K562 (cell line): Measurements from ENCODE around the gene LDB2. TPM values are rescaled to one million over a fixed set of nuclear protein-coding genes. Genes with fewer than 3 reads are reported as not detected.

Experiments used
- ATAC-seq: fragments of 200-7000 bp; cut with Tn5 transposase; 3 replicates; pipeline ENCODE4 v1.9.1; 2020; ENCODE audit warnings: moderate library complexity
- BruUV-seq: library from RNA; stranded (reverse); fragments of 400-500 nt; replicated peaks from 2 replicates; lab custom pipeline; 2021; lab: Mats Ljungman, UMichigan
- CTCF ChIA-PET: fragments of 300-600 bp; formaldehyde crosslinking; extraction: SDS; loops from one replicate; lab custom pipeline; 2021; ENCODE audit warnings: low intra/inter-chr PET ratio; lab: Yijun Ruan, JAX
- POLR2A ChIA-PET: fragments of 300-600, 350-650 bp; sonication (Branson Sonifier 250); formaldehyde crosslinking; extraction: SDS; loops from one replicate; lab custom pipeline; 2021; ENCODE audit warnings: antibody characterized with exemption, inconsistent platforms; lab: Yijun Ruan, JAX
- DNase-seq, 4 experiments: peaks; one replicate each; pipeline versions ENCODE4 v3.0.0 to v3.0.0-alpha.2; 2011 to 2018; ENCODE audit warnings: low spot score in 3 of 4, mixed read lengths in 3 of 4; ENCODE audit errors: extremely low read depth in 1 of 4
- FAIRE-seq: peaks from 2 replicates; lab custom pipeline; 2011; peaks lifted over from hg19 to GRCh38; lab: Jason Lieb, UNC
- H2AFZ ChIP-seq: 2 replicates; pipeline ENCODE4 v1.6.0; 2011; ENCODE audit warnings: low read depth, low read length, control low read depth, inconsistent platforms
- H3K27ac ChIP-seq: fragments of 200-600 bp; 3 replicates; pipeline ENCODE4 v1.8.0; 2011; ENCODE audit warnings: low read depth, mild to moderate bottlenecking, control low read depth, inconsistent platforms, low read length, moderate library complexity, mixed read lengths; ENCODE audit errors: extremely low read depth
- H3K27me3 ChIP-seq, 2 experiments: fragments of 300-600 bp in 1 of 2; 2 replicates in 1 of 2; 3 replicates in 1 of 2; pipeline versions ENCODE4 v1.6.0 to v1.8.0; 2011; ENCODE audit warnings: inconsistent platforms in 2 of 2, low read length in 2 of 2, mild to moderate bottlenecking in 1 of 2, mixed read lengths in 1 of 2, moderate library complexity in 1 of 2; ENCODE audit not compliant: control insufficient read depth in 2 of 2, insufficient read depth in 2 of 2
- H3K36me3 ChIP-seq: fragments of 300-600 bp; 3 replicates; pipeline ENCODE4 v1.8.0; 2011; ENCODE audit warnings: mild to moderate bottlenecking, low read length, inconsistent platforms; ENCODE audit not compliant: control insufficient read depth, insufficient read depth
- H3K4me1 ChIP-seq, 2 experiments: fragments of 200-600 bp in 1 of 2; replicated peaks in 1 of 2; 2 replicates in 1 of 2; 3 replicates in 1 of 2; pipeline versions ENCODE4 v1.5.1 to v1.8.0; 2011; ENCODE audit warnings: inconsistent platforms in 2 of 2, low read length in 2 of 2, mild to moderate bottlenecking in 1 of 2, mixed read lengths in 1 of 2, moderate library complexity in 1 of 2; ENCODE audit not compliant: control insufficient read depth in 2 of 2, insufficient read depth in 2 of 2
- H3K4me2 ChIP-seq: 2 replicates; pipeline ENCODE4 v1.6.1; 2011; ENCODE audit warnings: low read length, control low read depth, inconsistent platforms, mixed read lengths; ENCODE audit not compliant: insufficient read depth
- H3K4me3 ChIP-seq: fragments of 200-600 bp; sonication (generic), shearing (Covaris generic); 2 replicates; pipeline ENCODE4 v1.5.1; 2016; ENCODE audit warnings: control low read depth, inconsistent platforms
- H3K79me2 ChIP-seq: fragments of 200-600 bp; 3 replicates; pipeline ENCODE4 v1.8.0; 2011; ENCODE audit warnings: low read length, inconsistent platforms; ENCODE audit not compliant: control insufficient read depth, insufficient read depth
- H3K9ac ChIP-seq, 2 experiments: 2 replicates each; pipeline versions ENCODE4 v1.6.0 to v1.6.1; 2011; ENCODE audit warnings: low read depth in 2 of 2, low read length in 2 of 2, control low read depth in 1 of 2, inconsistent platforms in 1 of 2, mild to moderate bottlenecking in 1 of 2, mixed read lengths in 1 of 2; ENCODE audit not compliant: insufficient read depth in 1 of 2
- H3K9me1 ChIP-seq: one replicate; pipeline ENCODE4 v1.6.0; 2011; ENCODE audit warnings: inconsistent platforms, mild to moderate bottlenecking, low read length, moderate library complexity; ENCODE audit not compliant: control insufficient read depth, insufficient read depth
- H3K9me3 ChIP-seq: replicated peaks from 2 replicates; pipeline ENCODE4 v1.5.1; 2011; ENCODE audit warnings: low read depth, low read length, inconsistent platforms; ENCODE audit not compliant: control insufficient read depth, insufficient read depth
- H4K20me1 ChIP-seq: replicated peaks from 2 replicates; pipeline ENCODE4 v1.6.1; 2011; ENCODE audit warnings: low read length, inconsistent platforms, mixed read lengths; ENCODE audit not compliant: control insufficient read depth, insufficient read depth
- CCNT2 ChIP-seq: IDR thresholded peaks from 2 replicates; pipeline ENCODE4 v1.6.1; 2011; ENCODE audit warnings: borderline replicate concordance, low read depth, mild to moderate bottlenecking, moderate library complexity, mixed read lengths, low read length; ENCODE audit not compliant: insufficient read length; ENCODE audit errors: extremely low read depth
- EGR1 ChIP-seq: fragments of 450-650 bp; conservative IDR thresholded peaks from 2 replicates; pipeline ENCODE4 v1.6.1; 2017; ENCODE audit warnings: mild to moderate bottlenecking
- ELK3 ChIP-seq: fragments of 450-650 bp; formaldehyde crosslinking; IDR thresholded peaks from 2 replicates; pipeline ENCODE4 v1.4.0; 2020; ENCODE audit warnings: mild to moderate bottlenecking
- ID3 ChIP-seq, 2 experiments: fragments of 250-450 bp in 1 of 2; fragments of 450-650 bp in 1 of 2; sonication (Bioruptor Pico) in 1 of 2; IDR thresholded peaks; 2 replicates each; pipeline versions ENCODE4 v1.6.1 to v1.8.0; 2016 to 2021; ENCODE audit warnings: mild to moderate bottlenecking in 2 of 2, moderate library complexity in 2 of 2, missing compliant biosample characterization in 1 of 2, missing genetic modification characterization in 1 of 2
- NR3C1 ChIP-seq: sonication (generic); formaldehyde crosslinking; IDR thresholded peaks from 2 replicates; pipeline ENCODE4 v1.8.1; 2022; ENCODE audit warnings: missing genetic modification reagents
- SPI1 ChIP-seq: IDR thresholded peaks from 2 replicates; pipeline ENCODE4 v1.6.1; 2011; ENCODE audit warnings: low read depth, low read length, control low read depth, borderline replicate concordance
- THRB ChIP-seq: fragments of 450-650 bp; formaldehyde crosslinking; conservative IDR thresholded peaks from 2 replicates; pipeline ENCODE4 v1.4.0; 2022; ENCODE audit warnings: mild to moderate bottlenecking, missing genetic modification characterization
- ZFP30 ChIP-seq: fragments of 250-450 bp; sonication (Bioruptor Pico); IDR thresholded peaks from 2 replicates; pipeline ENCODE4 v1.8.0; 2022; ENCODE audit warnings: moderate library complexity, mild to moderate bottlenecking, inconsistent platforms, borderline replicate concordance
- ZNF354B ChIP-seq: fragments of 250-450 bp; sonication (Bioruptor Pico); IDR thresholded peaks from 2 replicates; pipeline ENCODE4 v1.4.0; 2020
- WGBS: fragments of 100-300 bp; shearing (Covaris generic); methylation state at CpG from one replicate; pipeline ENCODE4 v1.1.6; 2016; ENCODE audit warnings: low coverage, mixed read lengths; ENCODE audit not compliant: insufficient coverage; ENCODE audit errors: missing lambda C conversion rate; 5-methylcytosine and 5-hydroxymethylcytosine counted together
- in situ Hi-C: fragments of 300-500 bp; cut with MboI; formaldehyde crosslinking; loops from 4 replicates; pipeline ENCODE4 v1.15.0; 2018; ENCODE audit warnings: inconsistent platforms, mixed read lengths
- intact Hi-C: fragments of 100-400 bp; cut with micrococcal nuclease; formaldehyde crosslinking; loops from 2 replicates; pipeline ENCODE4 v1.14.2; 2022
- polyA plus RNA-seq, 8 experiments: library from polyadenylated mRNA; depleted of rRNA in 4 of 8; stranded (reverse) in 5 of 8; unstranded in 3 of 8; fragments of >200 nt; fragmentation: Nextera tagmentation in 2 of 8; fragmentation: Illumina TruSeq in 1 of 8; extraction: Ambion mirVana in 2 of 8; extraction: Trizol in 1 of 8; gene quantifications; 2 replicates each; pipeline versions ENCODE4 v1.2.1 to v1.2.3, GENCODE V29; 2011 to 2014; ENCODE audit warnings: inconsistent platforms in 1 of 8, missing spikeins in 1 of 8
- total RNA-seq, 7 experiments: library from RNA; depleted of rRNA in 6 of 7; stranded (reverse); fragments of >200 nt in 6 of 7; fragmentation: Illumina TruSeq in 2 of 7; extraction: Trizol in 2 of 7; gene quantifications; 2 replicates each; pipeline versions ENCODE4 v1.2.1 to v1.2.3, GENCODE V29; 2011 to 2021; ENCODE audit warnings: low replicate concordance in 1 of 7

The LDB2 gene
- total and polyA plus RNA-seq, 9 of the 15 experiments (the other 6 are each of a cell fraction or from before 2014, with no cell fraction given) = 0.10 to 0.20 TPM; not detected in 7

- TF ChIP-seq THRB (CRISPR knock-in tag) = no peak
- TF ChIP-seq EGR1 = no peak
These were observed 13.6 kb downstream of the LDB2 start (continued) for GRCh38 chr4:16884673-16885460.

GRCh38 chr4:16883806-16884205 is 14.6 kb downstream of the LDB2 start:
- no peak overlapping the region for H3K27ac ChIP-seq
- no peaks in the 10 kb centered on the region for H3K9me1 ChIP-seq
- no peaks in the 10 kb centered on the region for H3K79me2 ChIP-seq
- no peaks in the 10 kb centered on the region for H3K36me3 ChIP-seq
- DNase-seq (no peak), FAIRE-seq (no peak), ATAC-seq (no peak)
- CTCF ChIA-PET = no interaction called here
- 0% methylated on average over 4 of the region's 4 CpGs for WGBS
- in situ Hi-C loops (no loop called here), intact Hi-C loops (no loop called here)
- H2AFZ ChIP-seq = no peak overlapping the region
- no peak overlapping the region for H3K4me2 ChIP-seq
- no TSS peak for BruUV-seq
- H4K20me1 ChIP-seq = no peaks in the 10 kb centered on the region
- no peak overlapping the region for H3K9ac ChIP-seq
- no peaks in the 10 kb centered on the region for H3K27me3 ChIP-seq
- H3K4me3 ChIP-seq = no peak overlapping the region
- TF ChIP-seq ZFP30 (CRISPR knock-in tag) = no peak
- TF ChIP-seq SPI1 = no peak
- no peak for TF ChIP-seq NR3C1
- no peak for TF ChIP-seq ID3 (CRISPR knock-in tag; IDR thresholded peaks at IDR 0.05)
- no peak for TF ChIP-seq ID3 (tag; IDR thresholded peaks at IDR 0.05)
- TF ChIP-seq ZNF354B (CRISPR knock-in tag) = no peak
- no peak for TF ChIP-seq ELK3 (CRISPR knock-in tag)
- TF ChIP-seq CCNT2 = no peak
- POLR2A ChIA-PET = no interaction called here
- H3K4me1 ChIP-seq = no peaks in the 10 kb centered on the region
- no peaks in the 10 kb centered on the region for H3K9me3 ChIP-seq
